Measurements from ENCODE around the gene CCDC80.
A peak's percentile ranks its signal among the peaks of the same experiment; 100 is the strongest.

Gene CCDC80

GRCh38 chr3:112656043-112656442 lies 15.1 kb upstream of the CCDC80 start:
- H3K4me3 ChIP-seq (ENCODE audit: extremely low read depth, insufficient read depth, low read length, poor library complexity, severe bottlenecking): no peak overlapping the region
- no peaks in the 10 kb centered on the region for H3K36me3 ChIP-seq (ENCODE audit: control insufficient read depth, insufficient read depth, low read length)
- H3K27ac ChIP-seq (ENCODE audit: low read depth, low read length, severe bottlenecking): no peak overlapping the region
- no peaks in the 10 kb centered on the region for H3K9me3 ChIP-seq (ENCODE audit: control insufficient read depth, low read length)
- H3K4me1 ChIP-seq (ENCODE audit: control insufficient read depth, insufficient read depth, low read length, poor library complexity, severe bottlenecking): peaks cover 21% of the 10 kb centered on the region

GRCh38 chr3:112654979-112655378 lies 14.0 kb upstream of the CCDC80 start:
- peaks cover 26% of the 10 kb centered on the region for H3K4me1 ChIP-seq (ENCODE audit: control insufficient read depth, insufficient read depth, low read length, poor library complexity, severe bottlenecking)
- no peak overlapping the region for H3K4me3 ChIP-seq (ENCODE audit: extremely low read depth, insufficient read depth, low read length, poor library complexity, severe bottlenecking)
- H3K9me3 ChIP-seq (ENCODE audit: control insufficient read depth, low read length): no peaks in the 10 kb centered on the region
- no peak overlapping the region for H3K27ac ChIP-seq (ENCODE audit: low read depth, low read length, severe bottlenecking)
- no peaks in the 10 kb centered on the region for H3K36me3 ChIP-seq (ENCODE audit: control insufficient read depth, insufficient read depth, low read length)
- no CpG with 5 or more reads among the region's 4 CpGs for WGBS, 2 experiments (ENCODE audit: insufficient coverage in 2 of 2)

GRCh38 chr3:112654492-112654891 lies 13.5 kb upstream of the CCDC80 start:
- Histone ChIP-seq H3K4me1 (ENCODE audit: control insufficient read depth, insufficient read depth, low read length, poor library complexity, severe bottlenecking) (peaks cover 26% of the 10 kb centered on the region), H3K36me3 (ENCODE audit: control insufficient read depth, insufficient read depth, low read length) (no peaks in the 10 kb centered on the region), H3K4me3 (ENCODE audit: extremely low read depth, insufficient read depth, low read length, poor library complexity, severe bottlenecking) (no peak overlapping the region), H3K9me3 (ENCODE audit: control insufficient read depth, low read length) (no peaks in the 10 kb centered on the region), H3K27ac (ENCODE audit: low read depth, low read length, severe bottlenecking) (peak overlapping the region; percentile 95)
- 90 to 91% methylated on average over 4 of the region's 5 CpGs for WGBS, 2 experiments (ENCODE audit: insufficient coverage in 2 of 2)

GRCh38 chr3:112653881-112654300 lies 12.9 kb upstream of the CCDC80 start:
- H3K4me3 ChIP-seq (ENCODE audit: extremely low read depth, insufficient read depth, low read length, poor library complexity, severe bottlenecking): no peak overlapping the region
- no peaks in the 10 kb centered on the region for H3K9me3 ChIP-seq (ENCODE audit: control insufficient read depth, low read length)
- WGBS, 2 experiments (ENCODE audit: insufficient coverage in 2 of 2): 83 to 91% methylated on average over 4 to 5 of the region's 5 CpGs
- H3K27ac ChIP-seq (ENCODE audit: low read depth, low read length, severe bottlenecking): peak overlapping the region; percentile 95
- H3K36me3 ChIP-seq (ENCODE audit: control insufficient read depth, insufficient read depth, low read length): no peaks in the 10 kb centered on the region
- peaks cover 26% of the 10 kb centered on the region for H3K4me1 ChIP-seq (ENCODE audit: control insufficient read depth, insufficient read depth, low read length, poor library complexity, severe bottlenecking)

- 72 to 83% methylated on average over 4 of the region's 5 CpGs for WGBS, 2 experiments (ENCODE audit: insufficient coverage in 2 of 2)
- peaks cover 26% of the 10 kb centered on the region for H3K4me1 ChIP-seq (ENCODE audit: control insufficient read depth, insufficient read depth, low read length, poor library complexity, severe bottlenecking)
- no peaks in the 10 kb centered on the region for H3K36me3 ChIP-seq (ENCODE audit: control insufficient read depth, insufficient read depth, low read length)
- peak overlapping the region; percentile 95 for H3K27ac ChIP-seq (ENCODE audit: low read depth, low read length, severe bottlenecking)
- no peak overlapping the region for H3K4me3 ChIP-seq (ENCODE audit: extremely low read depth, insufficient read depth, low read length, poor library complexity, severe bottlenecking)
- no peaks in the 10 kb centered on the region for H3K9me3 ChIP-seq (ENCODE audit: control insufficient read depth, low read length)
These were observed 12.4 kb upstream of the CCDC80 start for GRCh38 chr3:112653209-112653871.

- WGBS, 2 experiments (ENCODE audit: insufficient coverage in 2 of 2): 100% methylated on average over 1 to 2 of the region's 2 CpGs
- Histone ChIP-seq H3K9me3 (ENCODE audit: control insufficient read depth, low read length) (no peaks in the 10 kb centered on the region), H3K4me3 (ENCODE audit: extremely low read depth, insufficient read depth, low read length, poor library complexity, severe bottlenecking) (no peak overlapping the region), H3K36me3 (ENCODE audit: control insufficient read depth, insufficient read depth, low read length) (no peaks in the 10 kb centered on the region), H3K27ac (ENCODE audit: low read depth, low read length, severe bottlenecking) (no peak overlapping the region), H3K4me1 (ENCODE audit: control insufficient read depth, insufficient read depth, low read length, poor library complexity, severe bottlenecking) (peaks cover 41% of the 10 kb centered on the region)
These were observed 10.6 kb upstream of the CCDC80 start for GRCh38 chr3:112651516-112651915.

GRCh38 chr3:112651071-112651470 lies 10.1 kb upstream of the CCDC80 start:
- Histone ChIP-seq H3K4me3 (ENCODE audit: extremely low read depth, insufficient read depth, low read length, poor library complexity, severe bottlenecking) (no peak overlapping the region), H3K9me3 (ENCODE audit: control insufficient read depth, low read length) (no peaks in the 10 kb centered on the region), H3K27ac (ENCODE audit: low read depth, low read length, severe bottlenecking) (no peak overlapping the region), H3K4me1 (ENCODE audit: control insufficient read depth, insufficient read depth, low read length, poor library complexity, severe bottlenecking) (peaks cover 45% of the 10 kb centered on the region), H3K36me3 (ENCODE audit: control insufficient read depth, insufficient read depth, low read length) (no peaks in the 10 kb centered on the region)
- WGBS, 2 experiments (ENCODE audit: insufficient coverage in 2 of 2): 93 to 100% methylated on average over 3 of the region's 3 CpGs

- no peak overlapping the region for H3K27ac ChIP-seq (ENCODE audit: low read depth, low read length, severe bottlenecking)
- no peaks in the 10 kb centered on the region for H3K9me3 ChIP-seq (ENCODE audit: control insufficient read depth, low read length)
- WGBS, 2 experiments (ENCODE audit: insufficient coverage in 2 of 2): 100% methylated on average over 1 to 2 of the region's 3 CpGs
- peaks cover 46% of the 10 kb centered on the region for H3K4me1 ChIP-seq (ENCODE audit: control insufficient read depth, insufficient read depth, low read length, poor library complexity, severe bottlenecking)
- no peaks in the 10 kb centered on the region for H3K36me3 ChIP-seq (ENCODE audit: control insufficient read depth, insufficient read depth, low read length)
- no peak overlapping the region for H3K4me3 ChIP-seq (ENCODE audit: extremely low read depth, insufficient read depth, low read length, poor library complexity, severe bottlenecking)
These were observed 9.5 kb upstream of the CCDC80 start for GRCh38 chr3:112650482-112650881.

GRCh38 chr3:112649478-112649735 lies 8.5 kb upstream of the CCDC80 start:
- H3K4me1 ChIP-seq (ENCODE audit: control insufficient read depth, insufficient read depth, low read length, poor library complexity, severe bottlenecking): peaks cover 41% of the 10 kb centered on the region
- H3K4me3 ChIP-seq (ENCODE audit: extremely low read depth, insufficient read depth, low read length, poor library complexity, severe bottlenecking): no peak overlapping the region
- WGBS, 2 experiments (ENCODE audit: insufficient coverage in 2 of 2): 97 to 100% methylated on average over 1 of the region's 1 CpG
- no peaks in the 10 kb centered on the region for H3K9me3 ChIP-seq (ENCODE audit: control insufficient read depth, low read length)
- H3K27ac ChIP-seq (ENCODE audit: low read depth, low read length, severe bottlenecking): no peak overlapping the region
- H3K36me3 ChIP-seq (ENCODE audit: control insufficient read depth, insufficient read depth, low read length): no peaks in the 10 kb centered on the region

GRCh38 chr3:112647122-112647521 lies 6.2 kb upstream of the CCDC80 start:
- H3K36me3 ChIP-seq (ENCODE audit: control insufficient read depth, insufficient read depth, low read length): no peaks in the 10 kb centered on the region
- no peaks in the 10 kb centered on the region for H3K9me3 ChIP-seq (ENCODE audit: control insufficient read depth, low read length)
- WGBS, 2 experiments (ENCODE audit: insufficient coverage in 2 of 2): 13 to 20% methylated on average over 4 to 5 of the region's 5 CpGs
- H3K4me3 ChIP-seq (ENCODE audit: extremely low read depth, insufficient read depth, low read length, poor library complexity, severe bottlenecking): no peak overlapping the region
- peak overlapping the region; percentile 82 for H3K27ac ChIP-seq (ENCODE audit: low read depth, low read length, severe bottlenecking)
- H3K4me1 ChIP-seq (ENCODE audit: control insufficient read depth, insufficient read depth, low read length, poor library complexity, severe bottlenecking): peaks cover 45% of the 10 kb centered on the region

- WGBS, 2 experiments (ENCODE audit: insufficient coverage in 2 of 2): 71 to 85% methylated on average over 4 of the region's 7 CpGs
These were observed 5.7 kb upstream of the CCDC80 start for GRCh38 chr3:112646623-112647022.

More at GRCh38 chr3:112646623-112647022, 5.7 kb upstream of the CCDC80 start:
- Histone ChIP-seq H3K4me3 (ENCODE audit: extremely low read depth, insufficient read depth, low read length, poor library complexity, severe bottlenecking) (no peak overlapping the region), H3K27ac (ENCODE audit: low read depth, low read length, severe bottlenecking) (peak overlapping the region; percentile 82), H3K4me1 (ENCODE audit: control insufficient read depth, insufficient read depth, low read length, poor library complexity, severe bottlenecking) (peaks cover 50% of the 10 kb centered on the region), H3K36me3 (ENCODE audit: control insufficient read depth, insufficient read depth, low read length) (no peaks in the 10 kb centered on the region), H3K9me3 (ENCODE audit: control insufficient read depth, low read length) (no peaks in the 10 kb centered on the region)

Measured in mesodermal cell (in vitro differentiated cells).